Umbilical cord (tissue), 2 donors: ENCODE measurements around the gene KRTAP5-6. TPM values are rescaled to one million over a fixed set of nuclear protein-coding genes. Genes with fewer than 3 reads are reported as not detected.
A peak's percentile ranks its signal among the peaks of the same experiment; 100 is the strongest.
"Not testable (repeated sequence)": the region's sequence is repeated elsewhere in the genome, so short reads cannot be mapped to it uniquely, and the experiment has no call there.

ENCODE experiments used
- DNase-seq: peaks from one replicate; pipeline ENCODE4 v3.0.0-alpha.2; 2015; ENCODE audit warnings: low spot score
- total RNA-seq: library from RNA; depleted of rRNA; stranded (reverse); fragments of >200 nt; gene quantifications from one replicate; pipeline ENCODE4 v1.2.3, GENCODE V29; 2014; ENCODE audit warnings: low replicate concordance; ENCODE audit not compliant: insufficient read depth

Gene KRTAP5-6
- total RNA-seq, 1 donor from 2014 or later, result not detected

DNA sequence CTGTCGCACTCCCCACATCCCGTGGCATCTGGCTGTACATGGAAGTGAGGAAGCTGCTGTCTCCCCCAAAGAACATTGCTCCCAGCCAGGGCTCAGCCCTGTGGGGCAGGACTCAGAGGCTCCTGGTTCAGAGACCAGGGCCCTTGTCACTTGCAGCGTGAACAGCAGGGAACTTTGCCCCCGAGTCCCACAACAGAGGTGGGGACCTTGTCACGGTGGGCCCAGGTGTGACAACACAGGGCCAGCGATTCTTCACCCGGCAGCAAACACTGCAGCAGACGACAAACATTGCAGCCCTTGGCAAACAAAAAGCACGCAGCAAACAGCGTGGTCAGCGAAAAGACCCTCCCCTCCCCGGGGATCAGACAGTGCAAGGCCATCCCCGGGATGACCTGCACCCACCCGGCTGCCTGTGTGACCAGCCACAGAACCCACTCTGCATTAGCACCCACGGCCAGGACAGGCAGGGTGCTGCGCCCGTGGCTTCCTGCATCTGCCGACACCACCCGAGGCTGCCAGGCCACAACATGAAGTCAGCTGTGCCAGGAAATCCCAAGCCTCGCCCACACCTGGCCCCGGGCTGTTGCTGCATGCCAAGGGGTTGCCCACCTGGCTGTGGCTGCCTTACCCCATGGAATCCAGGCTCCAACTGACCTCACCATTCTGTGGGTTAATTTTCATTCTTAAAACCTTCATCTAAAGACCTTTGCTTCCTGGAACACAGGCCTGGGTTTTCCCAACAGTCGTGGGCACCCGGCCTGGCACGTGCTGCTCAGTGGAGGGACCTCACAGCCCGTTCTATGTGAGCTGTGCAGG, 35.3 kb upstream of the KRTAP5-6 start:
- DNase-seq, result not testable (repeated sequence)

- not testable (repeated sequence) for DNase-seq
These were observed 34.2 kb upstream of the KRTAP5-6 start for GRCh38 chr11:1662699-1663283.

DNA sequence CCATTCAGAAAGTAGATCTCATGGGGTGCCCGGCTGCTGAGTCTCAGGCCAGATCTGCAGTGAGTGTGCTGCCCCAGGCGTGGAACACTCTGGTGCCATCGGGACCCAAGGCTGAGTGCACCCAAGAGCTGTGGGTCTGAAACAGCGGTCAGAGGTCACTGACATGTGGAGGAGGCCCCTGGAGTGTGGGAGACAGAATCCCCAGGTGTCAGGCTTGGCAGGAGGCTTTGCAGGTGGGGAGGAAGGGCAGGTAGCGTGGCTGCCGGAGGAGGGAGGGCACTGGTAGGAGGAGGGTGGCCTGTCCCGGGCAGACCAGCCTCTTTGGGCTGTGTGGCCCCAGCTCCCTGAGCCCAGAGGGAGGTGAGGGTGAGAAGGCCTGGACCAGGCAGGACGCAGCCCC, 31.7 kb upstream of the KRTAP5-6 start:
- no peak for DNase-seq

- peak; percentile 49 for DNase-seq
These were observed 29.7 kb upstream of the KRTAP5-6 start for GRCh38 chr11:1667121-1667850.

- DNase-seq, result peak; percentile 31
These were observed 29.1 kb upstream of the KRTAP5-6 start for GRCh38 chr11:1667906-1668305.

DNA sequence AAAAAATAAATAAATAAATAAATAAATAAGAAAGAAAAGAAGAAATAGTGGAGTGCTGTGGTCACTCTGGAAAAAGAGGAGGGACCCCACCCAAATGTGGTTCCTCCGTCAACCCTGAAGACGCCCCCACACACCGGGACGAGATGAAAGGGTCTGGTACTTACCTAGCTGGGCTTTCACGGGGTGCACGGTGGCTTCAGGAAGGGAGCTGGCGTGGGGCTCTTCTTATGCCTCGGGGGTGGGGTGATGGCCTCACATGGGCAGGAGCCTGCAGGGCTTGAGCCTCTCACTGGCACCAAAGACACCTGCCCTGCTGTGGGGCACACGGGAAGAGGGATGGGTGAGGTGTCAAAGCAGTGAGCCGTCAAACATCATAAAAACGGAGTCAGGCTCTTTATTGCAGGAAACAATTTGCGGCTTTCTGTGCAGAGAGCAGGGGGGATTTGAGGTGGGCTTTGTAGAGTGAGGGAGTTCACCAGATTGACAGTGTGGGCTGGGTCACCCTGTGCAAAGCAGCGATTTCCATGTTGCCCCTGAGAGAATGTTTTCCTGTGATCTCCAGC, 28.0 kb upstream of the KRTAP5-6 start:
- DNase-seq, result no peak

- DNase-seq, result peak; percentile 94
These were observed 27.3 kb upstream of the KRTAP5-6 start for GRCh38 chr11:1669546-1670218.

- not testable (repeated sequence) for DNase-seq
These were observed 26.5 kb upstream of the KRTAP5-6 start for GRCh38 chr11:1670457-1670856.

- DNase-seq, result no peak
These were observed 26.1 kb upstream of the KRTAP5-6 start for GRCh38 chr11:1670905-1671371.

DNA sequence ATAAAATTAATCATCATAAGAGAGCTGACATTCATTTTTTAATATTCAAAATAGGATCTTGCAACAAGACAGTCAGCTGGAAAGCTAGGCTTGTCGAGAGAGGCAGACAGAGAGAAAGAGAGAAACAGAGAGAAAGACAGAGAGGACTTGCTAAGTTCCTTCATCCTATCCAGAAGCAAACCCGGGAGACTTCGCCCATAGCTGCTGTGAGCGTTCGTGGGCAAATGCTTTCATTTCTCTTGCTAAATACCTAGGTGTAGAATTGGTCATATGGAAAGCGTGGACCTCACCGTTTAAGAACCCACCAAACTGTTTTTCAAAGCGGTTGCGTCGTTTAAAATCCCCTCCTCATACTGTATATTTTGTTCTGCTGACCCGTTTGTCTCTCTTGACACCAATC, 25.3 kb upstream of the KRTAP5-6 start:
- no peak for DNase-seq

GRCh38 chr11:1672613-1673350, 24.2 kb upstream of the KRTAP5-6 start:
- DNase-seq, result peak; percentile 90

DNA sequence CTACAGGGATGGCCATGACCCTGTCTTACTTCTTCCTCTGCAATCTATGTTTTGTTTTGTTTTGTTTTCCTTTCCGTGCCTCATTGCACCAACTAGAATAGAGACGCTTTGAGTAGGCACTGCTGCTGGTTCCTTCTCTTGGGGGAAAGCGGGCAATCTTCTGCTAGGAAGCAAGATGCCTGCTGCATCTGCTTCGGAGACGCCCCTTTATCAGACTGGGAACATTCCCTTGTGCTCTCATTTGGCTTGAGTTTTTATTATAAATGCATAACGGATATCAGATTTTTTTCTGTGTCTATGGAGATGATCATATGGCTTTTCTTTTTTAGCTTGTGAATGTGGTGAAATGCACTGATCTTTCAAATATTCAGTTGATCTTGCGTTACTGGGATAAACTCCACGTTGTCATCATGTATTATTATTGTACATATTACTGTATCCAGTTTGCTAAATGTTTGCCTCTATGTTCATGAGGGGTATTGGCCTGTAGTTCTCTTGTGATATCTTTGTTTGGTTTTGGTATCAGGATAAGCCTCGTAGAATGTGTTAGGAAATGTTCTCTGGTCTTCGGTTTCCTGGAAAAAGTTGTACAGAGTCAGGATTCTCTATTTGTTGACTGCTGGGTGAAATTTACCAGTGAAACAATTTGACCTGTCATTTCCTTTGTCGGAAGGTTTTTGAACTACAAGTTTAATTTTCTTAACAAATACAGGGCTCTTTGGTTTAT, 23.4 kb upstream of the KRTAP5-6 start:
- peak; percentile 91 for DNase-seq

GRCh38 chr11:1674173-1675131, 22.5 kb upstream of the KRTAP5-6 start:
- DNase-seq, result no peak

DNA sequence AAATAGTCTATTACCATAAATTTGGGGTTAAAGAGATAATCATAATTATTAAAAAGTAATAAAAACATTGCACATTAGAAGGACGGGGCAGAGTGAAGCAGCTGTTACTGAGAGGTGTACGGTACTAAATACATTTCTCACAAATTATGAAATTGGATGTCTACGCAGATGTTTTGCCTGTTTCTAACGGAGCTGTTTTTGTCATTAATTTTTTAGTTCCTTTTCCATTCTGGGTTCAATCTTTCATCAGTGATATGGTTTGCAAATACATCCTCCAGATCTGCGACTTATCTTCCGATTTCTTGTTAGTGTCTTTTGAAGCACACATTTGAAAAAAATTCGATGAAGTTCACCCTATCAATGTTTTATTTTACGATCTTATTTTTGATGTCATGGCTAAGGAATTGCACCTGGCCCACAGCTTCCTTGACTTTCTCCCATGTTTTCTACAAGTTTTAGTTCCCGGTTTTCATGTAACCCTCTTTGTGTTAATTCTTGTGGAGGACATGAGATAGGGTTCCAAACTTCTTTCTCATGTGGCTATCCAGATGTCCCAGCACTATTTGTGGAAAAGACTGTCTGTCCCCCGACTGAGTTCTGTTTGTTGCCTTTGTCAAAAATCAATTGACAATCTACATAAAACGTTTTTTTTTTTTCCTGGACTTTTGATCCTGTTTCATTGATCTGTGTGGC, 21.3 kb upstream of the KRTAP5-6 start:
- DNase-seq, result no peak

DNA sequence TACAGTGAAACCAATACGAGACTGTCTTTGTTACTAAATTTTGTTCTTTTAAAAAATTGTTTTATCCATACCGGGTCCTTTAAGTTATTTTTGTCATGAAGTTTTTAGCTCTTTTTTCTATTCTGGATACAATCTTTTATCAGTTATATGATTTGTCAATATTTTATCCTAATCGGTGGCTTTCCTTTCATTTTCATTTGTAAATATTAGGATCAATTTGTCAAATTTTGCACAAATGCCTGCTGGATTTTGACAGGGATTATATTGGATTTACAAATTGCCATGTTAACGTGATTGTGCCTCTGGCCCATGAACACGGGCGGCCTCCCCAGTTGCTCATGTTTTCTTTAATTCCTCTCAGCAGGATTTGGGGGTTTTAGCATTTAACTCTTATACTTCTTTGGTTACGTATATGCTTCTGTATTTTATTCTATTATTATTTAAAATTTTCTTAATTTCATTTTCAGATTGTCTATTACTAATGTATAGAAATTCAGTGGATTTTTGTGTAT, 20.7 kb upstream of the KRTAP5-6 start:
- DNase-seq, result no peak

DNA sequence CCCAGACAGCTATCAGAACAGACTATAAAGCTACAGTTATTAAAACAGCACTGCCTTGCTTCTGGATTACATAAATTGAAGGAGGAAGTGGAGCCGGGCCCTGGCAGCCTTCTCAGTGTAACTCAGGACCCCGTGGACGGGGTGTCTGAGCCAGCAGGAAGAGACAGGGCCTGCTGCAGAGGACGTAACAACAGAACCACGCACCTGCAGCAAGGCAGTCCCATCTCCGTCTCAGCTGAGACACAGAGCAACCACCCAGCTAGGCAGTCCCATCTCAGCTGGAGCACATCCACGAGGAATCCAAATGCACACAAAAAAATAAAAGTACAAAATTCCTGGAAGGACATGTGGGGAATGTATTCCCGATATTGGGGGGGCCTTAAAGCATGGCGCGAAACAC, 17.1 kb upstream of the KRTAP5-6 start:
- DNase-seq, result no peak

DNA sequence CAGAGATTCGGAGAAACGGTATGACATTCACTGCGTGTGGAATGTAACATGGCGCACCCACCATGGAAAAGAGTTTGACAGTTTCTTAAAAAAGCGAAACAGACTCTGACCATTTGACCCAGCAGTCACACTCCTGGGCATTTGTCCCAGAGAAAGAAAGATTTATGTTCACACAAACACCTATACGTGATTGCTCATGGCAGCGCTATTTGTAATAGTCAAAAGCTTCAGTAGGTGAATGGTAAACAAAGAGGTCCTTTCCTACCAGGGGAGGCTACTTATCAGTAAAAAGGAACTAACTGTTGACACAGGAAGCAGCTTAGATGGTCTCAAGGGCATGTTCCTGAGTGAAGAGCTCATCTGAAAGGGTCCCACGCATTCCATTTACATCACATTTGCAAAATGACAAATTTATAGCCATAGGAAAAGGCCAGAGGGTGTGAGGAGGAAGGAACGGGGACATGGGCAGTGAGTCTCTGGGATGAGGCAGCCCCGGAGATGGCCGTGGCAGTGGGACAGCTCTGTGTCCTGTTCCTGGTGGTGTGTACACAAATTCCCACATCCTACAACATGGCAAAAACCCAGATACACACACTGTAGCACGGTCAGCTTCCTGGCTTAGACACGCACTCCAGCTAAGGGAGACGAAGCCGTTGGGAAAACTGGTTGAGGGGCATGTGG, 14.6 kb upstream of the KRTAP5-6 start:
- no peak for DNase-seq
